Kidney (tissue), 14 donors: ENCODE results near the gene RXRA. TPM values are rescaled to one million over a fixed set of nuclear protein-coding genes. Genes with fewer than 3 reads are reported as not detected.

ENCODE experiments used
- DNase-seq, 5 donors: peaks; one replicate each; pipeline ENCODE4 v3.0.0-alpha.2; 2013 to 2020
- FAIRE-seq: peaks from 2 replicates; lab custom pipeline; 2012; peaks lifted over from hg19 to GRCh38; lab: Jason Lieb, UNC
- H3K27ac ChIP-seq, 2 donors: one replicate each; pipeline ENCODE4 v1.7.0; 2013; ENCODE audit warnings: low read depth in 2 of 2, low read length in 2 of 2, inconsistent platforms in 1 of 2
- H3K27me3 ChIP-seq: one replicate; pipeline ENCODE4 v1.7.1; 2013; ENCODE audit warnings: low read length, inconsistent platforms; ENCODE audit not compliant: control insufficient read depth, insufficient read depth
- H3K36me3 ChIP-seq, 3 donors: one replicate each; pipeline versions ENCODE4 v1.7.0 to v1.7.1; 2013; ENCODE audit warnings: low read length in 3 of 3, control low read depth in 1 of 3, inconsistent platforms in 1 of 3; ENCODE audit not compliant: insufficient read depth in 3 of 3, control insufficient read depth in 2 of 3
- H3K4me1 ChIP-seq, 3 donors: one replicate each; pipeline versions ENCODE4 v1.7.0 to v1.7.1; 2013; ENCODE audit warnings: low read length in 3 of 3, inconsistent platforms in 1 of 3, low read depth in 1 of 3; ENCODE audit not compliant: control insufficient read depth in 2 of 3, insufficient read depth in 2 of 3
- H3K4me3 ChIP-seq, 3 donors: one replicate each; pipeline versions ENCODE4 v1.7.0 to v1.8.1; 2013; ENCODE audit warnings: low read length in 3 of 3, control low read depth in 1 of 3, inconsistent platforms in 1 of 3
- H3K9ac ChIP-seq, 3 donors: one replicate each; pipeline versions ENCODE4 v1.7.0 to v1.7.1; 2013; ENCODE audit warnings: low read length in 3 of 3, control low read depth in 1 of 3, inconsistent platforms in 1 of 3
- H3K9me3 ChIP-seq, 3 donors: one replicate each; pipeline versions ENCODE4 v1.7.0 to v1.7.1; 2013; ENCODE audit warnings: low read length in 3 of 3, control low read depth in 1 of 3, inconsistent platforms in 1 of 3; ENCODE audit not compliant: control insufficient read depth in 2 of 3, insufficient read depth in 1 of 3
- CTCF ChIP-seq: IDR thresholded peaks from 3 replicates; pipeline ENCODE4 v1.5.1; 2012; ENCODE audit warnings: mild to moderate bottlenecking, moderate library complexity, borderline replicate concordance; ENCODE audit not compliant: insufficient read depth; ENCODE audit errors: extremely low read depth
- intact Hi-C: fragments of 100-400 bp; cut with DNase I; formaldehyde crosslinking; loops from one replicate; pipeline ENCODE4 v1.11.1; 2022
- polyA plus RNA-seq: library from polyadenylated mRNA; stranded (reverse); fragments of 350-450 nt; fragmentation: Illumina TruSeq; extraction: RNeasy Lipid Tissue Mini Kit (QIAGEN cat#74804); gene quantifications from one replicate; pipeline ENCODE4 v1.2.3, GENCODE V29; 2014; ENCODE audit warnings: low read depth, low replicate concordance; ENCODE audit not compliant: insufficient read depth
- total RNA-seq: library from RNA; stranded (reverse); fragmentation: NEBNext Ultra II Directional; extraction: Animal tissue kit (Norgen Biotek cat#: 25700); gene quantifications from one replicate; pipeline ENCODE4 v1.2.1, GENCODE V29; 2021
- donor health status: control.
- donor health status: control.
- donor health status: control.
- donor health status: control.
- donor health status: control.
- donor health status: DM: yes; HTN: yes; CAD: no.
- donor health status: Normal renal cell carcinoma (clear cell type).

RXRA gene
- total and polyA plus RNA-seq, 2 donors from 2014 or later = 24.0 to 49.5 TPM

GRCh38 chr9:134367061-134367460, 40.8 kb downstream of the RXRA start:
- no peak for TF ChIP-seq CTCF
- no peaks in the 10 kb centered on the region for H3K36me3 ChIP-seq
- no peak overlapping the region for H3K4me3 ChIP-seq
- intact Hi-C loops = no loop called here
- H3K27ac ChIP-seq = peak overlapping the region; percentile 27 to 34
- DNase-seq = no peak
- H3K27me3 ChIP-seq = no peaks in the 10 kb centered on the region
- H3K9ac ChIP-seq = peak overlapping the region in 1 of 3 donors; percentile 40
- no peak for FAIRE-seq
- peaks cover 3 to 74% (median 43%) of the 10 kb centered on the region in 3 donors for H3K4me1 ChIP-seq
- H3K9me3 ChIP-seq = peaks cover 0 to 2% (median 0%) of the 10 kb centered on the region in 3 donors

GRCh38 chr9:134367791-134368490, 41.7 kb downstream of the RXRA start:
- no peaks in the 10 kb centered on the region for H3K27me3 ChIP-seq
- FAIRE-seq (no peak), DNase-seq (peak in 4 of 5 donors; percentile 49 to 76 (median 62))
- H3K9ac ChIP-seq = no peak overlapping the region
- TF ChIP-seq CTCF = no peak
- H3K9me3 ChIP-seq = peaks cover 0 to 2% (median 0%) of the 10 kb centered on the region in 3 donors
- peaks cover 3 to 76% (median 43%) of the 10 kb centered on the region in 3 donors for H3K4me1 ChIP-seq
- intact Hi-C loops = no loop called here
- H3K27ac ChIP-seq = peak overlapping the region in 1 of 2 donors; percentile 41
- H3K36me3 ChIP-seq = no peaks in the 10 kb centered on the region
- H3K4me3 ChIP-seq = no peak overlapping the region

GRCh38 chr9:134368571-134368970, 42.3 kb downstream of the RXRA start:
- FAIRE-seq (no peak), DNase-seq (no peak)
- H3K4me1 ChIP-seq = peaks cover 3 to 82% (median 43%) of the 10 kb centered on the region in 3 donors
- intact Hi-C loops = no loop called here
- H3K4me3 ChIP-seq = peak overlapping the region in 1 of 3 donors; percentile 35
- TF ChIP-seq CTCF = no peak
- peaks cover 0 to 2% (median 0%) of the 10 kb centered on the region in 3 donors for H3K9me3 ChIP-seq
- H3K27me3 ChIP-seq = no peaks in the 10 kb centered on the region
- H3K9ac ChIP-seq = no peak overlapping the region
- H3K36me3 ChIP-seq = no peaks in the 10 kb centered on the region
- no peak overlapping the region for H3K27ac ChIP-seq
